TTC549 (cell line): ENCODE results near the gene KCNJ9.

Experiments
- FAIRE-seq: peaks from 2 replicates; lab custom pipeline; 2012; peaks lifted over from hg19 to GRCh38; lab: Jason Lieb, UNC

Gene KCNJ9

GRCh38 chr1:160127381-160127780, 46.0 kb downstream of the KCNJ9 start:
- FAIRE-seq, result no peak

- FAIRE-seq, result no peak
These were observed 46.7 kb downstream of the KCNJ9 start for GRCh38 chr1:160127865-160128523.

GRCh38 chr1:160128636-160129035, 47.3 kb downstream of the KCNJ9 start:
- no peak for FAIRE-seq

- FAIRE-seq, result no peak
These were observed 47.7 kb downstream of the KCNJ9 start for GRCh38 chr1:160129046-160129445.

GRCh38 chr1:160129558-160129957, 48.2 kb downstream of the KCNJ9 start:
- no peak for FAIRE-seq

GRCh38 chr1:160129966-160130365, 48.6 kb downstream of the KCNJ9 start:
- no peak for FAIRE-seq

GRCh38 chr1:160130486-160130885, 49.1 kb downstream of the KCNJ9 start:
- FAIRE-seq, result no peak

GRCh38 chr1:160130939-160131338, 49.6 kb downstream of the KCNJ9 start:
- no peak for FAIRE-seq

- no peak for FAIRE-seq
These were observed 50.6 kb downstream of the KCNJ9 start for GRCh38 chr1:160131803-160132565.

GRCh38 chr1:160133990-160134770, 52.8 kb downstream of the KCNJ9 start:
- no peak for FAIRE-seq

- no peak for FAIRE-seq
These were observed 53.6 kb downstream of the KCNJ9 start for GRCh38 chr1:160134791-160135572.

- no peak for FAIRE-seq
These were observed 55.0 kb downstream of the KCNJ9 start for GRCh38 chr1:160136121-160136925.

GRCh38 chr1:160136926-160137200, 55.5 kb downstream of the KCNJ9 start:
- FAIRE-seq, result no peak

- no peak for FAIRE-seq
These were observed 56.0 kb downstream of the KCNJ9 start for GRCh38 chr1:160137216-160137862.

- FAIRE-seq, result no peak
These were observed 58.5 kb downstream of the KCNJ9 start for GRCh38 chr1:160139840-160140239.
